CD14-positive monocyte (primary cell): ENCODE data around the gene COL5A2. TPM values are rescaled to one million over a fixed set of nuclear protein-coding genes. Genes with fewer than 3 reads are reported as not detected.

Source experiments
- DNase-seq, 3 donors: peaks; one replicate each; pipeline ENCODE4 v3.0.0-alpha.2; 2011 to 2022
- H2AFZ ChIP-seq: 2 replicates; pipeline ENCODE4 v1.6.0; 2012; ENCODE audit warnings: mild to moderate bottlenecking, low read depth, low read length, inconsistent platforms; ENCODE audit not compliant: insufficient read depth, poor library complexity, severe bottlenecking
- H3K27ac ChIP-seq, 2 donors: 1 replicate in 1 of 2; 2 replicates in 1 of 2; pipeline ENCODE4 v1.5.1; 2012 to 2013; ENCODE audit warnings: low read length in 2 of 2, control low read depth in 1 of 2, inconsistent platforms in 1 of 2, low read depth in 1 of 2, mild to moderate bottlenecking in 1 of 2
- H3K27me3 ChIP-seq, 2 donors: one replicate each; pipeline versions ENCODE4 v1.6.0 to v1.6.1; 2011 to 2013; ENCODE audit warnings: low read length in 2 of 2; ENCODE audit not compliant: control insufficient read depth in 2 of 2, insufficient read depth in 2 of 2
- H3K36me3 ChIP-seq, 2 donors: replicated peaks in 1 of 2; 1 replicate in 1 of 2; 2 replicates in 1 of 2; pipeline versions ENCODE4 v1.5.1 to v1.6.1; 2012 to 2013; ENCODE audit warnings: low read length in 2 of 2, control low read depth in 1 of 2, inconsistent platforms in 1 of 2, mild to moderate bottlenecking in 1 of 2; ENCODE audit not compliant: insufficient read depth in 2 of 2, control insufficient read depth in 1 of 2
- H3K4me1 ChIP-seq, 2 donors: 1 replicate in 1 of 2; 2 replicates in 1 of 2; pipeline versions ENCODE4 v1.5.1 to v1.6.1; 2012 to 2013; ENCODE audit warnings: low read length in 2 of 2, control low read depth in 1 of 2, inconsistent platforms in 1 of 2, mild to moderate bottlenecking in 1 of 2, moderate library complexity in 1 of 2; ENCODE audit not compliant: insufficient read depth in 2 of 2, control insufficient read depth in 1 of 2
- H3K4me2 ChIP-seq: replicated peaks from 2 replicates; pipeline ENCODE3; 2012; ENCODE audit warnings: low read length, moderate library complexity, mild to moderate bottlenecking; ENCODE audit not compliant: poor library complexity, severe bottlenecking; ENCODE audit errors: extremely low read depth
- H3K4me3 ChIP-seq, 3 experiments: fragments of 200-600 bp in 1 of 3; sonication (generic) in 1 of 3; replicated peaks in 1 of 3; 1 replicate in 2 of 3; 2 replicates in 1 of 3; pipeline ENCODE4 v1.5.1; 2011 to 2013; ENCODE audit warnings: low read length in 3 of 3, mild to moderate bottlenecking in 3 of 3, control low read depth in 2 of 3, low read depth in 2 of 3, inconsistent platforms in 1 of 3, moderate library complexity in 1 of 3
- H3K79me2 ChIP-seq: 2 replicates; pipeline ENCODE4 v1.6.0; 2012; ENCODE audit warnings: mild to moderate bottlenecking, control low read depth, inconsistent platforms, low read length, moderate library complexity; ENCODE audit not compliant: insufficient read depth
- H3K9ac ChIP-seq: 2 replicates; pipeline ENCODE4 v1.6.0; 2017; ENCODE audit warnings: low read length, mild to moderate bottlenecking; ENCODE audit not compliant: insufficient read depth, poor library complexity, severe bottlenecking
- H3K9me3 ChIP-seq, 2 donors: replicated peaks in 1 of 2; 1 replicate in 1 of 2; 2 replicates in 1 of 2; pipeline versions ENCODE4 v1.5.1 to v1.6.1; 2012 to 2013; ENCODE audit warnings: low read length in 2 of 2, control low read depth in 1 of 2; ENCODE audit not compliant: control insufficient read depth in 1 of 2, insufficient read depth in 1 of 2
- H4K20me1 ChIP-seq: 2 replicates; pipeline ENCODE4 v1.6.0; 2012; ENCODE audit warnings: mild to moderate bottlenecking, low read length, control low read depth, moderate library complexity; ENCODE audit not compliant: insufficient read depth
- H3K27ac Mint-ChIP-seq, 7 donors: one replicate each; pipeline ENCODE4 v1.8.0; 2020; ENCODE audit warnings: mild to moderate bottlenecking in 7 of 7, mixed read lengths in 7 of 7, moderate library complexity in 6 of 7, inconsistent platforms in 2 of 7
- H3K27me3 Mint-ChIP-seq, 3 donors: one replicate each; pipeline ENCODE4 v1.8.0; 2021 to 2022; ENCODE audit warnings: low read depth in 3 of 3, mild to moderate bottlenecking in 3 of 3, mixed read lengths in 3 of 3, moderate library complexity in 3 of 3, inconsistent platforms in 1 of 3
- H3K36me3 Mint-ChIP-seq, 2 donors: one replicate each; pipeline ENCODE4 v1.8.0; 2020; ENCODE audit warnings: mixed read lengths in 2 of 2, inconsistent platforms in 1 of 2, mild to moderate bottlenecking in 1 of 2
- H3K4me1 Mint-ChIP-seq: one replicate; pipeline ENCODE4 v1.8.0; 2020; ENCODE audit warnings: mild to moderate bottlenecking, mixed read lengths
- H3K4me3 Mint-ChIP-seq, 2 donors: one replicate each; pipeline ENCODE4 v1.8.0; 2020; ENCODE audit warnings: mild to moderate bottlenecking in 2 of 2, mixed read lengths in 2 of 2, moderate library complexity in 1 of 2
- H3K9me3 Mint-ChIP-seq, 7 donors: one replicate each; pipeline ENCODE4 v1.8.0; 2020 to 2022; ENCODE audit warnings: mixed read lengths in 7 of 7, mild to moderate bottlenecking in 6 of 7, moderate library complexity in 6 of 7, inconsistent platforms in 2 of 7
- WGBS: methylation state at CpG from one replicate; pipeline ENCODE4 v1.1.5; 2013; ENCODE audit warnings: missing lambda C conversion rate; ENCODE audit not compliant: insufficient coverage; 5-methylcytosine and 5-hydroxymethylcytosine counted together
- intact Hi-C, 2 donors: fragments of 100-400 bp; cut with micrococcal nuclease; formaldehyde crosslinking; loops; one replicate each; pipeline versions ENCODE4 v1.15.0 to v1.15.1; 2023
- polyA plus RNA-seq, 3 donors: library from polyadenylated mRNA; depleted of rRNA in 1 of 3; unstranded in 2 of 3; stranded (reverse) in 1 of 3; fragments of 300-500 nt in 2 of 3; fragments of >200 nt in 1 of 3; fragmentation: Illumina TruSeq in 2 of 3; gene quantifications; 1 replicate in 2 of 3; 2 replicates in 1 of 3; pipeline ENCODE4 v1.2.3, GENCODE V29; 2012 to 2021
- TF ChIP-seq, protein P1 (sequence below): fragments of 200-600 bp; IDR thresholded peaks from one replicate; pipeline ENCODE4 v1.8.0; 2022; ENCODE audit warnings: antibody characterized with exemption, mild to moderate bottlenecking

COL5A2 gene
- polyA plus RNA-seq, 3 donors: 0.13 TPM; not detected in 2

DNA sequence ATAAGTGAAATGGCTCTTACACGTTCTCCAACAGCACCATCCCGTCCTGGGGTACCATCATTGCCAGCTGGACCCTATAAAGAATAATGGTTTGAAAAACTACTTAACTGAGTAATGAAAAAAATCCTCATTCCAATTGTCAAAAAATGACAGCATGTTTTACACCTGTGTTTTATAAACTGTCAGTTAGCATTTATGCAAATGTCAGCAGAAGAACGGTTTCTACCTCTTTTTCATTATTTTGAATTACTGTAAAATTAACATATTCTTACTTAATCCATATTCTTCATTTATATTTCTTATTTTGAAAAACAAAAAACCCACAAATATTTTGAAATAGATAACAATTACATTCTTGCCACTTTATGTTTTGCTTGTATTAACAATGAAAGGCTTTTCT, 131.4 kb downstream of the COL5A2 start:
- Mint-ChIP-seq H3K4me3 (no peak overlapping the region), H3K36me3 (no peaks in the 10 kb centered on the region), H3K27ac (no peak overlapping the region), H3K4me1 (no peaks in the 10 kb centered on the region), H3K9me3 (peaks cover 0 to 2% (median 0%) of the 10 kb centered on the region in 7 donors), H3K27me3 (no peaks in the 10 kb centered on the region)
- Histone ChIP-seq H3K27me3 (no peaks in the 10 kb centered on the region), H3K4me3 (no peak overlapping the region), H3K79me2 (no peaks in the 10 kb centered on the region), H2AFZ (no peak overlapping the region), H3K9ac (no peak overlapping the region), H4K20me1 (no peaks in the 10 kb centered on the region), H3K9me3 (no peaks in the 10 kb centered on the region), H3K36me3 (no peaks in the 10 kb centered on the region), H3K27ac (no peak overlapping the region), H3K4me2 (no peak overlapping the region), H3K4me1 (no peaks in the 10 kb centered on the region)
- no peak for DNase-seq
- no CpG with 5 or more reads among the region's 3 CpGs for WGBS
- TF ChIP-seq, protein P1, sequence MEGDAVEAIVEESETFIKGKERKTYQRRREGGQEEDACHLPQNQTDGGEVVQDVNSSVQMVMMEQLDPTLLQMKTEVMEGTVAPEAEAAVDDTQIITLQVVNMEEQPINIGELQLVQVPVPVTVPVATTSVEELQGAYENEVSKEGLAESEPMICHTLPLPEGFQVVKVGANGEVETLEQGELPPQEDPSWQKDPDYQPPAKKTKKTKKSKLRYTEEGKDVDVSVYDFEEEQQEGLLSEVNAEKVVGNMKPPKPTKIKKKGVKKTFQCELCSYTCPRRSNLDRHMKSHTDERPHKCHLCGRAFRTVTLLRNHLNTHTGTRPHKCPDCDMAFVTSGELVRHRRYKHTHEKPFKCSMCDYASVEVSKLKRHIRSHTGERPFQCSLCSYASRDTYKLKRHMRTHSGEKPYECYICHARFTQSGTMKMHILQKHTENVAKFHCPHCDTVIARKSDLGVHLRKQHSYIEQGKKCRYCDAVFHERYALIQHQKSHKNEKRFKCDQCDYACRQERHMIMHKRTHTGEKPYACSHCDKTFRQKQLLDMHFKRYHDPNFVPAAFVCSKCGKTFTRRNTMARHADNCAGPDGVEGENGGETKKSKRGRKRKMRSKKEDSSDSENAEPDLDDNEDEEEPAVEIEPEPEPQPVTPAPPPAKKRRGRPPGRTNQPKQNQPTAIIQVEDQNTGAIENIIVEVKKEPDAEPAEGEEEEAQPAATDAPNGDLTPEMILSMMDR: no peak
- intact Hi-C loops: no loop called here

DNA sequence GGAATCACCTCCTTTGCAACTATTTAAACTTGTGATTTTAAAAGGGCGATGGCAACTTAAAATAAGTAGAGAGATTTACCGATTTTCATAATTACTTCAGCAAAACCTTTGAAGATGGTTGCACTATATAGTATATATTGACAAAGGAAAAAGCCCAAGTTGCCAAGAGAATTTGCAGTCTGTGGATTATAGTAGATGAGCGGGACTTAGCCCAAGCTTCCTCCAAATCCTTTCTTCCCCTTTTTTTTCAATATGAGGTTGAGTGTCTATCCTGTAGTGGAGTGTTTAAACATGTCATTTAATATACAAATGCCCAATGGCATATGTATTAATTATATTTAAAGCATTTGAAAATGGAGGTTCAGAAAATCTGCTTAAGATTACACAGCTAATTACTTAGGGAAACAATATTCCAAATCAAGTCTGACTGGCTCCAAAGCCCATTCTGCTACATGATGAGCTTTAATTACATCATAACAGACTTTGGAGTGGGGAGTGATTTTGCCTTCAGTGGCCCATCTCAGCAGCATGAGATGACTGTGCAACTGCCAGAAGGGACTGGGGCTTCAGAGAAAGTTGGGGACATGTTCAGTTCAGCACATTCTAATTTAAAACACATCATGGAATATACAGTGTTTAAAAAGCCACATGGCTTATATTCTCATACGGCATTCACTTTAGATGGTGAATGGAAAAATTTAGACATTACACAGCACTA, 132.2 kb downstream of the COL5A2 start:
- no peak overlapping the region for H3K4me3 ChIP-seq
- Mint-ChIP-seq H3K27ac (no peak overlapping the region), H3K36me3 (no peaks in the 10 kb centered on the region), H3K4me3 (no peak overlapping the region), H3K27me3 (no peaks in the 10 kb centered on the region), H3K9me3 (peaks cover 0 to 2% (median 0%) of the 10 kb centered on the region in 7 donors), H3K4me1 (no peaks in the 10 kb centered on the region)
- TF ChIP-seq, protein P1: no peak
- no peak overlapping the region for H3K4me2 ChIP-seq
- H3K4me1 ChIP-seq: no peaks in the 10 kb centered on the region
- H3K27ac ChIP-seq: no peak overlapping the region
- intact Hi-C loops: no loop called here
- DNase-seq: no peak
- H3K27me3 ChIP-seq: no peaks in the 10 kb centered on the region
- H2AFZ ChIP-seq: no peak overlapping the region
- no peak overlapping the region for H3K9ac ChIP-seq
- no CpG with 5 or more reads among the region's 4 CpGs for WGBS
- no peaks in the 10 kb centered on the region for H4K20me1 ChIP-seq
- H3K36me3 ChIP-seq: no peaks in the 10 kb centered on the region
- no peaks in the 10 kb centered on the region for H3K9me3 ChIP-seq
- H3K79me2 ChIP-seq: no peaks in the 10 kb centered on the region
